ENCODE measurements around the gene EFCAB8. TPM values are rescaled to one million over a fixed set of nuclear protein-coding genes. Genes with fewer than 3 reads are reported as not detected.

The EFCAB8 gene
- total RNA-seq, 2 experiments from 2014 or later = 1.0 to 1.5 TPM

DNA sequence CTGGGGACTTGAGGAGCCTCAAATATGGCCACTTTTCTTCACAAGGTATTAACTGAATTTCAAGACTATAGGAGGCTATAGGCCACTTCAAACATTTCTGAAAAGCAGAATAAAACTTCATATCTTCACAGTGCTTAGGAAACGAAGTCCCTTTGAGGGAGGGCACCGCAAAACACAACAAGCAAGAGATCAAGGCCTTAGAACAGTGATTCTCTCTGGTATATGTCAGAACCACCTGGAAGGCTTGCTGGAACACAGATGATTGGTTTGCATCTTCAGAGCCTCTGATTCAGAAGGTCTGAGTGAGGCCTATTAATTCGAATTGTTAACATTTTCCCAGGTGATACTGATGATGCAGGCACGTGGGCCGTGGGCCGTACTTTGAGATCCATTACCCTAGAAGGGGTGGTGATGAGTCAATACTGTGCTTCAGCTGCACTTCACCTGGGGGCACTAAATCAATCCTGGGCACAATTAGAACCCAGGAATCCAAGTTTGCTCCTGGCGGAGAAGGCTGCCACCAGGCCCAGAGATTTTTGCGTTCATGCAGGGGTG is 134.8 kb downstream of the EFCAB8 start:
- Mint-ChIP-seq H3K4me1 (ENCODE audit: low read depth) (peaks cover 13% of the 10 kb centered on the region), H3K9me3 (ENCODE audit: insufficient read depth) (peaks cover 5% of the 10 kb centered on the region), H3K4me3 (no peak overlapping the region), H3K27ac (no peak overlapping the region), H3K36me3 (ENCODE audit: low read depth) (peaks cover 9% of the 10 kb centered on the region), H3K27me3 (ENCODE audit: low read depth) (no peaks in the 10 kb centered on the region)
- DNase-seq (no peak), ATAC-seq (no peak)
- POLR2A ChIA-PET = no interaction called here
- CTCF ChIA-PET = interaction anchor here (1.0 to 1.5 kb wide), 2 partner anchors 11 to 92 kb away, joined by 3 to 5 read pairs; partner anchors contain the start of gene SUN5

DNA sequence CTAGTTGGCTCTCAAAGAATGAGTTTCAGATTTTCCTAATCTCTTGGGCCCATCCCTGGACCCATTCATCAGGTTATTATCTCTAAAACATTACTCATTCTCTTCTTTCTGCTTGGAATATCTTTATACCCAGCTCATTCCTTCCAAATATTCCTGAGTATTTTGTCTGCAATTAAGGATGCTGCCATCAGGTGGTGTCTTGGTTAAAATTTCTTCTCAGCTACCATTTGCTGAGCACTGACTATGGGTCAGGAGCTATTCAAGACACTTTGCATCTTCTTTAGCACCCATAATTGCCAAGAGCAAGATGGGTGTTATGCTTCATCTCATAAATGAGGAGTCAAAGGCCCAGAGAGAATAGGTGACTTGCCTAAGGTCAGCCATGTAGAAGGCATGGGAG is 137.1 kb downstream of the EFCAB8 start:
- peaks cover 9% of the 10 kb centered on the region for H3K36me3 Mint-ChIP-seq (ENCODE audit: low read depth)
- peaks cover 13% of the 10 kb centered on the region for H3K4me1 Mint-ChIP-seq (ENCODE audit: low read depth)
- no peaks in the 10 kb centered on the region for H3K27me3 Mint-ChIP-seq (ENCODE audit: low read depth)
- H3K9me3 Mint-ChIP-seq (ENCODE audit: insufficient read depth) = peaks cover 5% of the 10 kb centered on the region
- no peak for DNase-seq
- POLR2A ChIA-PET = interaction anchor here (1.1 kb wide), 1 partner anchor 50 kb away, joined by 3 read pairs; no protein-coding TSS in a partner anchor
- ATAC-seq = no peak
- H3K27ac Mint-ChIP-seq = no peak overlapping the region
- CTCF ChIA-PET = interaction anchor here (0.7 to 1.9 kb wide), 7 partner anchors 9 to 28 kb away, joined by 3 to 11 read pairs (median 5); partner anchors contain the start of gene SUN5
- no peak overlapping the region for H3K4me3 Mint-ChIP-seq

DNA sequence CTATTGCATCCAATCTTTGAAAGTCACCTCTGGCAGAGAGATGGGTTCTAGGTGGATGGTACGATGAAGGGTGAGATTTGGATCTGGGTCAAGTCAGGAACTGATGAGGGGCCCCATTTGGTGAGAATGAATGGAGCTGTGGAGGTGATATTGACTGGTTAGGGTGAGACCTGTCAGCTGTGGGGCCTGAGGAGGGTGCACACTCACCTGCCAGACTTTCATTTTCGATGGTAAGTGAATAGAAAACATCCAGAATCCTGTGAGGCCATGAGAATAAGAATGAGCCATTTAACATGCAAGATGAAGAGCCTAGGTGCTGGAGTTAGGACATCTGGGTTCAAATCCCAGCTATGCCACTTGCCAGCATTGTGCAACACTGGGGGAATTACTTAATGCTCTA is 138.7 kb downstream of the EFCAB8 start:
- peak overlapping the region; percentile 47 for H3K27ac Mint-ChIP-seq
- peaks cover 5% of the 10 kb centered on the region for H3K9me3 Mint-ChIP-seq (ENCODE audit: insufficient read depth)
- DNase-seq (no peak), ATAC-seq (no peak)
- POLR2A ChIA-PET = no interaction called here
- no peak overlapping the region for H3K4me3 Mint-ChIP-seq
- CTCF ChIA-PET = interaction anchor here (0.9 kb wide), 1 partner anchor 95 kb away, joined by 4 read pairs; no protein-coding TSS in a partner anchor
- no peaks in the 10 kb centered on the region for H3K27me3 Mint-ChIP-seq (ENCODE audit: low read depth)
- peaks cover 9% of the 10 kb centered on the region for H3K36me3 Mint-ChIP-seq (ENCODE audit: low read depth)
- H3K4me1 Mint-ChIP-seq (ENCODE audit: low read depth) = peaks cover 7% of the 10 kb centered on the region

DNA sequence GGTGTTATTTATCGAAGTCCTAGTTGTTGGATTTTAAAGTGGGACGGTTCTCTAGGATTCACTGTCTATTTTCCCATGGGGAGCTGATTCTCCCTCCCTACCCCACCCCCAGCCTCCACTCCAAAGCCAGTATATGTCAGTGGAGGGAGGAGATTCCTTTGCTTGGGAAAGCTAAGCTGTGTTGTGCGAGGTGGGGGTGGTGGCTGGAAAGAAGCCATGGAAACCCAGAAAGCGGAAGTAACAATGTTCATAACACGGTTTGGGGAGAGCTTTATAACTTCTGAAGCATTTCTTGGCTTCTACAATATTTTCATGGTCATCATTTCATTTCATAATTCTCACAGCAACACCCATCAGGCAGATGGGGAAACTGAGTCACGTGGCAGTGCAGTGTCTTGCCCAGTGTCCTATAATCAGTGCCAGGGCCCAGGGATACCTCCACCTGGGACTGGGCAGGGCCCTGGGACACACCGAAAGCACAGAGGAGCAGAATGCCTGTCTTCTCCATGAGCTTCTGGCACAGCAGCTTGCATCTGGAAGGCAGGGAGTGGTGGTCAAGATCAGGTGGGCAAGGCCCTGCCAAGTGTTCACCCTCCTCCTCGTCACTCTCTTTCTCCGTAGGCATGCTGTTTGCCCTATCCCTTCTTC is 141.0 kb downstream of the EFCAB8 start:
- POLR2A ChIA-PET = no interaction called here
- no peak overlapping the region for H3K27ac Mint-ChIP-seq
- no peaks in the 10 kb centered on the region for H3K27me3 Mint-ChIP-seq (ENCODE audit: low read depth)
- peaks cover 6% of the 10 kb centered on the region for H3K36me3 Mint-ChIP-seq (ENCODE audit: low read depth)
- CTCF ChIA-PET = interaction anchor here (1.0 to 1.4 kb wide), 3 partner anchors 28 to 54 kb away, joined by 3 read pairs; no protein-coding TSS in a partner anchor
- peaks cover 7% of the 10 kb centered on the region for H3K4me1 Mint-ChIP-seq (ENCODE audit: low read depth)
- ATAC-seq (no peak), DNase-seq (no peak)
- no peak overlapping the region for H3K4me3 Mint-ChIP-seq
- H3K9me3 Mint-ChIP-seq (ENCODE audit: insufficient read depth) = no peaks in the 10 kb centered on the region

DNA sequence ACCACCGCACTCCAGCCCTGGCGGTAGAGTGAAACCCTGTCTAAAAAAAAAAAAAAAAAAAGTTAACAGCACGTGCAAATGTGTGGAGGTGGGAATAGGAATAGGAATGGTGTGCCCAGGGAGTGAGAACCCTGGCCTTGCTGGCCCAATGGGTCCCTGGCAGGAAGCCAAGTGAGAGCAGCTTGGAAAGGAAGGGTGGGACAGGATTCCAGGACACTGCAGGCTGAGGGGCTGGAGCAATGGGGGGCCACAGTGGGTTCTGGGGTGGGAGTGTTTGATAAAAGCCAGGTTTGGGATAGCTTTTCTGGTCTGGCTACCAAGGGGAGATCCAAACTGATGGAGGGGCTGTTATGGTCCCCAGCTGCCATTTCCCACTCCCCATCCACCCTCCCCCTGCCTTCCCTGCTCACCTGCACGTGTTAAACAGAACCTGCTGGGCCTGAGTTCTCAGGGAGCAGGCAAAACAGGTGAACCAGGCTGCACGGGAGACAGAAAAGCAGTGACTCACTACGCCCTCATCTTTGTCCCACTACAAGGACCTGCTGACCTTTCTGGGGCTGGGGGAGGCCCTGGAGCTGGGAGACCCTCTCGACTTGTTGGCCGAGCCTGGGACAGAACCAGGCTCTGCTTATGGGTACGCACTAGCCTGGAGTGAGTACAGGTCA is 142.2 kb downstream of the EFCAB8 start:
- ATAC-seq (no peak), DNase-seq (no peak)
- Mint-ChIP-seq H3K9me3 (ENCODE audit: insufficient read depth) (no peaks in the 10 kb centered on the region), H3K4me1 (ENCODE audit: low read depth) (peaks cover 10% of the 10 kb centered on the region), H3K36me3 (ENCODE audit: low read depth) (peaks cover 3% of the 10 kb centered on the region), H3K4me3 (no peak overlapping the region), H3K27me3 (ENCODE audit: low read depth) (no peaks in the 10 kb centered on the region), H3K27ac (no peak overlapping the region)
- POLR2A ChIA-PET = no interaction called here
- CTCF ChIA-PET = interaction anchor here (1.2 to 2.4 kb wide), 3 partner anchors 29 to 56 kb away, joined by 3 to 8 read pairs (median 3); no protein-coding TSS in a partner anchor

DNA sequence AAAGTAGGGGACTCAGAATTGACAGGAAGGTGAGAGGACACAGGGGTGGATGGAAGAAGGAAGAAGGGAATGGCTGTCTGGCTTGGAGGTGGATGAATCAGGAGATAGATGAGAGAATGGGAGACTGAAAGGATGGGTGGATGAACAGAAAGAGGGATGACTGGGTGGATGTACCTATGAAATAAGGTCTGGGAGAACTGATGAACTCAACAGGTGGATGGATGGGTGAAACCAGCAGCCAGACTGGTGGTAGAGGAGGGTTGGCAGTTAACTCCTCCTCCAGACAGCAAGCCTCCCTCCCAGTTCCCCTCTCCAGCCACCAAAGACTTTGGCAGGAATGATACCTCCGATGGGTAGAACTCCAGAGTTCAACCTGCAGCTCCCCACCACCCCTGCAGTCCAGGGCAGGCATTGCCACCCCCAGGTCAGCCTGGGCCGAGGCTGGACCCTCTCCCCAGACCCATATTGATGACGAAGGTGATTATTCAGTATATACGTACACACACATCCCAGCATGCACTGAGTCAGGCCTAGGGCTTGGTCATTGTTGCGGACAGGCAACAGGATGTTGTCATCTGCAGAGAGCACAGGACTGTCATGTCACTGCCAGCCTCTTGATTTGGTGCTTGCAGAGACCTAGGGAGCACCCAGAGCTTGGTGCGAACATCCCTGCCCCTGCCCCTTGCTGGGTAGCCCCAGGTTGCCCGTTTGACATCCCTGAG is 143.5 kb downstream of the EFCAB8 start:
- Mint-ChIP-seq H3K27me3 (ENCODE audit: low read depth) (no peaks in the 10 kb centered on the region), H3K9me3 (ENCODE audit: insufficient read depth) (no peaks in the 10 kb centered on the region), H3K27ac (no peak overlapping the region), H3K4me1 (ENCODE audit: low read depth) (peaks cover 9% of the 10 kb centered on the region), H3K4me3 (no peak overlapping the region), H3K36me3 (ENCODE audit: low read depth) (peaks cover 3% of the 10 kb centered on the region)
- no peak for ATAC-seq
- DNase-seq = no peak
- CTCF ChIA-PET = interaction anchor here (1.2 to 2.4 kb wide), 2 partner anchors 35 to 57 kb away, joined by 3 to 8 read pairs; no protein-coding TSS in a partner anchor
- POLR2A ChIA-PET = no interaction called here

DNA sequence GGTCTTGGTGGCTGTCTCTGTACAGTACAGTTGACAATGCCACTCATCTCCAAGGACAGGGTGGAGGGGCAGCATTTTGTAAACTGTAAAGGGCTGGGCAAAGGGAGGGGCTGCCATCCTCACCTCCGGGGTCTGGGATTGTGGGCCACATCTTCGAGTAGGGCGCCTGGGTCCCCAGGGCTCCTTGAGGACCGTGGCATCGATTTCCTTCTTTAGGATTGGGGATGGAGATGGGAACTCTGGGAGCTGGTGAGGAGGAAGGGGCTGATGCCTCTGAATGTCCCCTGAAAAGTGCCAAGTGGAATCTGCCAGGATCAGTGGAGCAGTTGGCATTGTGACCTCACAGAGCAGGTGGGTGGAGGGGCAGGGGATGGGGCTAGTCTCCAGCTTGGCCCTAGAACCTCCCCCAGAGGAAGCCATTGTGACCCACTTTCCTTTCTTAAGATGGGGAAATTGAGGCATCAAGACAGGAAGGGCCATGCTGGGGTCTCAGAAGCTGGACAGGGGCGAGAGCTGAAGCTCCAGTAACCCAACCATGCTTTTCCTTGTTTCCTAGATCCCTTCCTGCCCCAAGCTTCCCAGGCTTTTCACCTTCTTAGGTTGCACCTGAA is 145.5 kb downstream of the EFCAB8 start, which contains the start of gene SUN5:
SUN5 (minus strand) TSS at position 293 of the 611 bp plus-strand sequence; CDS start at position 200, 93 bp downstream.
- no peak for DNase-seq
- H3K9me3 Mint-ChIP-seq (ENCODE audit: insufficient read depth) = no peaks in the 10 kb centered on the region
- ChIA-PET POLR2A (interaction anchor here (1.2 kb wide), 1 partner anchor 32 kb away, joined by 5 read pairs; no protein-coding TSS in a partner anchor), CTCF (interaction anchor here (0.7 to 4.7 kb wide), 23 partner anchors 9 to 212 kb away, joined by 3 to 47 read pairs (median 4); no protein-coding TSS in a partner anchor)
- no peaks in the 10 kb centered on the region for H3K27me3 Mint-ChIP-seq (ENCODE audit: low read depth)
- peak within 1 kb of the TSS; percentile 32 for H3K27ac Mint-ChIP-seq
- peaks cover 3% of the 10 kb centered on the region for H3K36me3 Mint-ChIP-seq (ENCODE audit: low read depth)
- ATAC-seq = no peak
- peaks cover 3% of the 10 kb centered on the region for H3K4me1 Mint-ChIP-seq (ENCODE audit: low read depth)
- no peak within 1 kb of the TSS for H3K4me3 Mint-ChIP-seq

DNA sequence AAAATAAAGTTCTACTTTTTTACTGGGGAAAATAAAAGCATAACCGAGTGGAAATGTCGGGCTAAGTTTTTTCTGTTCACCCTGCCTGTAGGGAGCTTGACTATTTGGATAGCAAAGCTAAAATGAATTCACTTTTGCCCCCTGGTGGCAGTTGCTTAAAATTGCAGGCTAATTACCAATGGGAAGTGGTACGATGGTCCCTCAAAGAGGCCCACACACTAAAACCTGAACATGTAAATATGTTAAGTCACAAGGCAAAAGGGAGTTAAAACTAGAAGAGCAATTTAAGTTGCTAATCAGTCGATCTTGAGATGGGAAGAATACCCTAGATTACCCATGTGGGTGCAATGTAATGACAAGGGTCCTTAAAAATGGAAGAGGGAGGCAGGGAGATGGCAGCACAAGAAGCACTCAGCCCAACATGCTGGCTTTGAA is 146.4 kb downstream of the EFCAB8 start:
- no peaks in the 10 kb centered on the region for H3K9me3 Mint-ChIP-seq (ENCODE audit: insufficient read depth)
- ATAC-seq = no peak
- POLR2A ChIA-PET = interaction anchor here (1.2 kb wide), 1 partner anchor 33 kb away, joined by 5 read pairs; no protein-coding TSS in a partner anchor
- no peak overlapping the region for H3K4me3 Mint-ChIP-seq
- no peaks in the 10 kb centered on the region for H3K27me3 Mint-ChIP-seq (ENCODE audit: low read depth)
- CTCF ChIA-PET = interaction anchor here (0.9 to 4.7 kb wide), 22 partner anchors 9 to 213 kb away, joined by 3 to 47 read pairs (median 4); no protein-coding TSS in a partner anchor
- DNase-seq = peak; percentile 59
- peaks cover 3% of the 10 kb centered on the region for H3K4me1 Mint-ChIP-seq (ENCODE audit: low read depth)
- H3K36me3 Mint-ChIP-seq (ENCODE audit: low read depth) = peaks cover 3% of the 10 kb centered on the region
- H3K27ac Mint-ChIP-seq = peak overlapping the region; percentile 32

DNA sequence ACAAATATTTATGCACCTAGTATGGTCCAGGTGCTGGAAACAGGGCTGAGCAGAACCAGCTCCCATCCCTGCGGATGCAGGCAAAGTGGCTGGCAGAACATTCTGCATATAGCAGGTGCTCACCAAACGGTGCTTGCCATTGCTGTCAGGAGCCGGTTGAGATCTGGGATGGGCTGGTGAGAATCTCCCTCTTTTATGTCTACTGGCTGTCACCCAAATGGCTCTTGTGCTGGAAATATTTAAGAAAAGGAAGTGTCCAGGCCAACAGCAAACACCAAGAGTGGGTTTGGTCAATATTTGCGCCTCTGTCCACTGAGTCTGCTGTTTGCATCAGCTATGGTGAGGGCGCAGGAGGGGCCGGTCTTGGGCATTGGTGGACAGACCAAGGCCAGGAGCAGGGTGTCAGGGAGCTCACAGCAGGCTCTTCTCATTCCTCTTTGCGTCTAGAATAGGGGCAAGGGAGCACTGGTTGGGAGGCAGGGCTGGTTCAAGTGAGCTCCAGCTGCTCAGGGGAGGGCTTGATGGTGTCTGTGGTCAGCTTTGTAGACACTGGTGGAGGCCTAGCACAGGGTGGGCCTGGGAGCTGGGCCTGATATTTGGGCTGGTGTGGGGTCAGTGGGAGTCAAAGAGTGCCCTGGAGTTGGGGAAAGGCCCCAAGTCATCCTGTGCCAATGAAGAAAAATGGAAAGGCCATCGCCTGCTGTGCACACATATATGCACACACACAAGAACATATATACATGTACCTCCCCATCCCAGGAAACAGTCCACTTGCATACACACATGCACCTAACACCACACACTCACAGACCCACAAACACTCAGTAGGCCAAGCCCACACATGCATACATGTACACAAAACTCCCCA is 147.4 kb downstream of the EFCAB8 start:
- Mint-ChIP-seq H3K4me3 (no peak overlapping the region), H3K27me3 (ENCODE audit: low read depth) (no peaks in the 10 kb centered on the region), H3K9me3 (ENCODE audit: insufficient read depth) (no peaks in the 10 kb centered on the region), H3K27ac (no peak overlapping the region), H3K36me3 (ENCODE audit: low read depth) (peaks cover 3% of the 10 kb centered on the region), H3K4me1 (ENCODE audit: low read depth) (peaks cover 3% of the 10 kb centered on the region)
- ChIA-PET POLR2A (interaction anchor here (1.7 kb wide), 1 partner anchor 38 kb away, joined by 5 read pairs; no protein-coding TSS in a partner anchor), CTCF (interaction anchor here (1.4 to 4.7 kb wide), 6 partner anchors 12 to 104 kb away, joined by 3 to 47 read pairs (median 14); no protein-coding TSS in a partner anchor)
- DNase-seq (no peak), ATAC-seq (no peak)

DNA sequence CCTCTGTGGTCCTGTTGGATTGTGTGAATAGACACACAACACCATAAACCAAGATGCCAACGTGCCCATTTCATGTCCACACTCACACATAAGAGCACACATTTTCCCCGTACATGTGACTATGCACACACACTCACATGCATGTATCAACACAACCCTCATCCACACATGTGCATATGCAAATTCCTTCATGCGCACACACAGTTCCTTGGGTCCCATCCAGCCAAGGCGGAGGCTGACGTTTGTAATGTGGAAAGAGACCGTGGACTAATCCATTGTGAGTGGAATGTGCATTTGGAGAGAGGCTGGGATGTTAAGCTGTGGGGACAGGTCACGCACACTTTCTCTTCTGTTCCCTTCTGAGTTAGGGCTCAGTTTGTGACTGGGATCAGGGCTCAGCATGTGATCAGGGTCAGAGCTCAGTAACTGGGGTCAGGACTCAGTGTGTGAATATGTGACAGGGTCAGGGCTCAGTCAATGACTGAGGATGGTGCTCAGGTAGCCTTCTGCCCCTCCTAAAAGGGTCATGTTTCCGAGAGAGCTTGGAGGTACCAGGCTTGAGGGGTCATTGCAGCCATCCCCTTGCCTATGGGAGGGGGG is 148.2 kb downstream of the EFCAB8 start:
- Mint-ChIP-seq H3K36me3 (ENCODE audit: low read depth) (peaks cover 3% of the 10 kb centered on the region), H3K4me3 (no peak overlapping the region), H3K4me1 (ENCODE audit: low read depth) (peaks cover 3% of the 10 kb centered on the region), H3K27ac (no peak overlapping the region), H3K9me3 (ENCODE audit: insufficient read depth) (no peaks in the 10 kb centered on the region), H3K27me3 (ENCODE audit: low read depth) (no peaks in the 10 kb centered on the region)
- ATAC-seq (no peak), DNase-seq (no peak)
- POLR2A ChIA-PET = interaction anchor here (1.7 kb wide), 1 partner anchor 39 kb away, joined by 5 read pairs; no protein-coding TSS in a partner anchor
- CTCF ChIA-PET = interaction anchor here (1.5 to 4.7 kb wide), 4 partner anchors 34 to 105 kb away, joined by 3 to 47 read pairs (median 22); no protein-coding TSS in a partner anchor
